GM23248 (cell line): ENCODE results near the gene WDR27. TPM values are rescaled to one million over a fixed set of nuclear protein-coding genes. Genes with fewer than 3 reads are reported as not detected.

ENCODE experiments used
- DNase-seq: peaks from one replicate; pipeline ENCODE4 v3.0.0-alpha.2; 2015
- H2AFZ ChIP-seq: fragments of 200-600 bp; sonication (generic); 2 replicates; pipeline ENCODE4 v1.6.1; 2016; ENCODE audit warnings: antibody characterized with exemption
- H3F3A ChIP-seq: fragments of 200-600 bp; sonication (generic); 2 replicates; pipeline ENCODE4 v1.6.1; 2016; ENCODE audit warnings: mild to moderate bottlenecking, antibody characterized with exemption, mixed run types; ENCODE audit not compliant: insufficient read depth
- H3K27ac ChIP-seq: fragments of 200-600 bp; sonication (generic); 2 replicates; pipeline ENCODE4 v1.5.1; 2016; ENCODE audit warnings: mild to moderate bottlenecking
- H3K27me3 ChIP-seq: fragments of 200-600 bp; sonication (generic); replicated peaks from 2 replicates; pipeline ENCODE4 v1.6.1; 2016; ENCODE audit warnings: mild to moderate bottlenecking; ENCODE audit not compliant: insufficient read depth
- H3K36me3 ChIP-seq: fragments of 200-600 bp; sonication (generic); 2 replicates; pipeline ENCODE4 v1.6.1; 2016; ENCODE audit warnings: low read depth, mild to moderate bottlenecking
- H3K4me1 ChIP-seq: fragments of 200-600 bp; sonication (generic); 2 replicates; pipeline ENCODE4 v1.6.1; 2016; ENCODE audit warnings: mild to moderate bottlenecking; ENCODE audit not compliant: insufficient read depth
- H3K4me2 ChIP-seq: fragments of 200-600 bp; sonication (generic); one replicate; pipeline ENCODE4 v1.6.1; 2016; ENCODE audit warnings: mild to moderate bottlenecking; ENCODE audit not compliant: unreplicated experiment
- H3K4me3 ChIP-seq: fragments of 200-600 bp; sonication (generic); 2 replicates; pipeline ENCODE4 v1.5.1; 2016; ENCODE audit warnings: mild to moderate bottlenecking
- H3K79me2 ChIP-seq: fragments of 200-600 bp; sonication (generic); 2 replicates; pipeline ENCODE4 v1.6.1; 2016; ENCODE audit warnings: mild to moderate bottlenecking; ENCODE audit not compliant: insufficient read depth
- H3K9ac ChIP-seq: fragments of 200-600 bp; sonication (generic); 2 replicates; pipeline ENCODE4 v1.6.1; 2016; ENCODE audit warnings: mild to moderate bottlenecking
- H3K9me2 ChIP-seq: fragments of 200-600 bp; sonication (generic); 2 replicates; pipeline ENCODE4 v1.6.1; 2016; ENCODE audit warnings: mixed run types, mild to moderate bottlenecking, moderate library complexity; ENCODE audit not compliant: insufficient read depth
- H3K9me3 ChIP-seq: fragments of 200-600 bp; sonication (generic); one replicate; pipeline ENCODE4 v1.6.1; 2017; ENCODE audit warnings: low read depth
- H4K20me1 ChIP-seq: fragments of 200-600 bp; sonication (generic); 2 replicates; pipeline ENCODE4 v1.6.0; 2016; ENCODE audit not compliant: insufficient read depth
- EZH2 ChIP-seq: fragments of 200-600 bp; sonication (generic); IDR thresholded peaks from 2 replicates; pipeline ENCODE4 v1.6.1; 2018; ENCODE audit warnings: antibody characterized with exemption, mild to moderate bottlenecking; ENCODE audit not compliant: insufficient read depth, poor library complexity, severe bottlenecking
- EZH2phosphoT487 ChIP-seq: fragments of 200-600 bp; sonication (generic); IDR thresholded peaks from 2 replicates; pipeline ENCODE4 v1.6.1; 2018; ENCODE audit warnings: antibody characterized with exemption, moderate library complexity, mild to moderate bottlenecking, low read depth; ENCODE audit not compliant: insufficient read depth
- WGBS, 2 experiments: methylation state at CpG; one replicate each; pipeline ENCODE4 v1.1.6; 2015 to 2017; ENCODE audit warnings: low lambda C conversion rate in 2 of 2, low coverage in 1 of 2; ENCODE audit errors: missing lambda C conversion rate in 2 of 2; 5-methylcytosine and 5-hydroxymethylcytosine counted together
- in situ Hi-C: fragments of 300-500 bp; cut with MboI; formaldehyde crosslinking; loops from 2 replicates; pipeline ENCODE4 v1.15.0; 2020
- polyA plus RNA-seq: library from polyadenylated mRNA; unstranded; fragments of >200 nt; fragmentation: Nextera tagmentation; extraction: Ambion mirVana; gene quantifications from 2 replicates; pipeline ENCODE4 v1.2.1, GENCODE V29; 2016
- total RNA-seq: library from RNA; depleted of rRNA; stranded (reverse); fragments of >200 nt; shearing (Covaris generic); gene quantifications from 2 replicates; pipeline ENCODE4 v1.2.3, GENCODE V29; 2014

Gene WDR27
- total and polyA plus RNA-seq, 2 experiments from 2014 or later: 9.2 to 9.3 TPM

DNA sequence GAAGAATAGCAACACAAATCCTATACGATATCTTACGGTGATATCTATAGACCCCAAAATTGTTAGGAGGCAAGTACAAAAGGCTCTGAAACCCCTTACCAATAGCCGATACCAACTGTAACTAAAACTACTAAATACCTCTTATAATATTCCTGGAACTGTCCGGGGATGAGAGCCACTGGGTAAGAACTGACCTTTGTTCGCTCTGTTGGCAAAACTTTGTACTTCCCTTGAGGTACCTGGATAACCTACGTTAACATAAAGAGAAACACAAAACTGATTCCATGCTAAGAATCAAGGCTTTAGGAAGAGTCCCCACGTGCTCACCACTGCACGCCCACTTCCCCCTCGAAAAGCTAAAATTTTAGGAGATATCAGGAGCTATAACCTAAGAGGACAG is 12.8 kb upstream of the WDR27 start:
- Histone ChIP-seq H3K4me3 (no peak overlapping the region), H3K27me3 (no peaks in the 10 kb centered on the region), H3K4me1 (no peaks in the 10 kb centered on the region), H3K36me3 (peaks cover 25% of the 10 kb centered on the region), H3K27ac (no peak overlapping the region), H2AFZ (no peak overlapping the region), H3K9me2 (no peaks in the 10 kb centered on the region), H3K4me2 (no peak overlapping the region), H3K9ac (no peak overlapping the region), H3K9me3 (no peaks in the 10 kb centered on the region), H3F3A (no peaks in the 10 kb centered on the region), H3K79me2 (peaks cover 33% of the 10 kb centered on the region), H4K20me1 (no peaks in the 10 kb centered on the region)
- WGBS, 2 experiments: 91% methylated on average over 9 of the region's 9 CpGs
- in situ Hi-C loops: no loop called here
- DNase-seq: no peak
- no peak for TF ChIP-seq EZH2phosphoT487
- TF ChIP-seq EZH2: no peak

DNA sequence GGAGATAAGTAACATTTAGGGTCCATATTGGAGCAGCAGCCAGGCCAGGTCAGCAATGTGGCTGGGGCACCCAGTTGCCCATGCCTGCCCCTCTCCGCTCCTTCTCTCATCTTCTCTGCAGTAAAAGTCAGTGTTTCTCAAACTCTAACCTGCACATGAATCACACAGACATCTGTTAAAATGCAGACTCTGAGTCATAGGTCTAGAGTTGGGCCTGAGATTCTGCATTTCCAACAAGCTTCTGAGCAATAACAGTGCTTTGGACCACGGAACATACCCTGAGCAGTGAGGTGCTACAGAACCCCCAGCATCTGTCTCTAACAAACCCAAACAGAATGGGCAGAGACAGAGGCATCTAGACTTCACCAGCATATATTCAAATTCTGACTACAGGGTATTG is 12.3 kb upstream of the WDR27 start:
- WGBS, 2 experiments: 72 to 86% methylated on average over 2 of the region's 2 CpGs
- Histone ChIP-seq H3F3A (0 out of 2 replicates have a peak, but pooled peaks cover 2% of the 10 kb centered on the region), H4K20me1 (no peaks in the 10 kb centered on the region), H3K27ac (no peak overlapping the region), H3K4me1 (no peaks in the 10 kb centered on the region), H3K9me2 (no peaks in the 10 kb centered on the region), H3K9ac (no peak overlapping the region), H3K36me3 (peaks cover 25% of the 10 kb centered on the region), H3K27me3 (no peaks in the 10 kb centered on the region), H3K9me3 (no peaks in the 10 kb centered on the region), H3K4me2 (no peak overlapping the region), H3K4me3 (no peak overlapping the region), H2AFZ (no peak overlapping the region), H3K79me2 (peaks cover 29% of the 10 kb centered on the region)
- in situ Hi-C loops: no loop called here
- no peak for TF ChIP-seq EZH2phosphoT487
- DNase-seq: no peak

DNA sequence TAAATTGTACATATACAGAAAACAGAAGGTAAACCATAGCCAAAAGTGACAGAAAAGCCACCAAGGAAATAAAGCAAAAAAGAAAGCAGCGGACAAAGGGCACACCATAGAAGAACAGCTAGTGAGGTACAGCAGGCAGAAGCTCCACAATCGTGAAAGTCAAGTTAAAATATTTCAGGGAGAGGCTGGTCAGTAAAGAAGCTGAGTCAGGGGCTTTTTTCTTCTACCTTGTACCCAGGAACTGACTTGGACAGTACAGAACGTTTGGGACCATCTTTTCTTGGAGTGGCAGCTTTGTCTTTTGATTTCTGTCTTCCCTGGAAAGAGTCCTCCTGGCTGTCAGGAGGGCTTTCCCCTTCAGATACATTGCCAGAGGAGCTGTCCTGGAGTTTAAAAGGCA is 8.2 kb upstream of the WDR27 start:
- in situ Hi-C loops: no loop called here
- H3K36me3 ChIP-seq: peaks cover 15% of the 10 kb centered on the region
- 62 to 67% methylated on average over 3 of the region's 3 CpGs for WGBS, 2 experiments

DNA sequence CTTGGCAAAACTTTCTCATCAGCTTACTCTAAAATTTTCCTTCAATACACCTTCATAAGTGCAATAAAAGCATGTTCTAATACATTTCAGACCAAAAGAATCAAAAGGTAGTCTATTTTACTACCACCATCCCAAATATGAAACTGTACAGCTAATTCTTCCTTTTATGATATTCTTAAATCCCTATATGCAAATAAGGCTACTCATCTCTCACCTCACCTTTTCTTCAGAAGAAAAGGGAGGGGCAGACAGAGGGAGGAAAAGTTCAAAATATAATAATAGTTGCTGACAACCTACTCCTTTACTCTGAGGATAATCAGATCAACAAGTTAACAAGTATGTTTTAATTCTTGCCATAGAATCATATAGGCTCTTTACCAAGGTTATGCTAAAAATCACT is 7.5 kb upstream of the WDR27 start:
- TF ChIP-seq EZH2phosphoT487 (no peak), EZH2 (no peak)
- Histone ChIP-seq H4K20me1 (0 out of 2 replicates have a peak, but pooled peaks cover 6% of the 10 kb centered on the region), H3K79me2 (peaks cover 21% of the 10 kb centered on the region), H3K4me3 (no peak overlapping the region), H3K36me3 (peaks cover 10% of the 10 kb centered on the region), H3F3A (peaks cover 37% of the 10 kb centered on the region; the same call in 1 of the 2 replicates), H3K9me3 (no peaks in the 10 kb centered on the region), H3K27ac (no peak overlapping the region), H3K9ac (no peak overlapping the region), H3K4me2 (no peak overlapping the region), H3K9me2 (no peaks in the 10 kb centered on the region), H2AFZ (no peak overlapping the region), H3K4me1 (peaks cover 13% of the 10 kb centered on the region), H3K27me3 (no peaks in the 10 kb centered on the region)
- in situ Hi-C loops: no loop called here
- no peak for DNase-seq

More for the DNA sequence above, 8.2 kb upstream of the WDR27 start:
- Histone ChIP-seq H3K9me3 (no peaks in the 10 kb centered on the region), H3K4me1 (peaks cover 6% of the 10 kb centered on the region; the same call in 1 of the 2 replicates), H3K4me2 (no peak overlapping the region), H3F3A (peaks cover 32% of the 10 kb centered on the region; the same call in 1 of the 2 replicates), H3K9ac (no peak overlapping the region), H2AFZ (no peak overlapping the region), H3K27me3 (no peaks in the 10 kb centered on the region), H3K4me3 (no peak overlapping the region), H3K9me2 (no peaks in the 10 kb centered on the region), H3K79me2 (peaks cover 14% of the 10 kb centered on the region), H3K27ac (no peak overlapping the region), H4K20me1 (0 out of 2 replicates have a peak, but pooled peaks cover 2% of the 10 kb centered on the region)
- TF ChIP-seq EZH2phosphoT487 (no peak), EZH2 (no peak)
- DNase-seq: no peak

DNA sequence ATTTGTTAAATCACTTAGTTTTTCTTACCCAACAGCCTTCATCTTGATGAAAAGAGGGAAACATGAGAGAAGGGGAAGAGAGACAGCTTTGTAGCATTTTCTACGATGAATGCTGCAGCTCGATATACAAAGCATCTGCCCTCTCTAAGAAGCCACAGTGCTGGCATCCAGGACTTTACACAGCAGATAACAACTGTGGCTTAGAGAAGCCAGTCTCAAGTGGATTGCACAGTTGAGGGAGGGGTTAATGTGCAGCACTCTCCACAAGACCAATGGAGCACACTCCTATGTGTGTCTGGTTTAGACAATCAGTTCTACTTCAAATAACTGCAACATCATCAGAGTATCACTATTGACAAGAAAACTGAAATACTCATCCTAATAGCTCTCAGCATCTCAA is 5.9 kb upstream of the WDR27 start:
- H4K20me1 ChIP-seq: peaks cover 6% of the 10 kb centered on the region; the same call in 1 of the 2 replicates
- DNase-seq: no peak
- no peak overlapping the region for H3K4me2 ChIP-seq
- 98 to 100% methylated on average over 2 of the region's 2 CpGs for WGBS, 2 experiments
- no peak overlapping the region for H3K27ac ChIP-seq
- no peaks in the 10 kb centered on the region for H3K27me3 ChIP-seq
- peaks cover 20% of the 10 kb centered on the region; the same call in 1 of the 2 replicates for H3K36me3 ChIP-seq
- peaks cover 36% of the 10 kb centered on the region for H3K79me2 ChIP-seq
- H3F3A ChIP-seq: peaks cover 44% of the 10 kb centered on the region; the same call in 1 of the 2 replicates
- TF ChIP-seq EZH2: no peak
- TF ChIP-seq EZH2phosphoT487: no peak
- H3K9ac ChIP-seq: no peak overlapping the region
- peaks cover 27% of the 10 kb centered on the region for H3K4me1 ChIP-seq
- no peaks in the 10 kb centered on the region for H3K9me2 ChIP-seq
- H3K4me3 ChIP-seq: no peak overlapping the region
- H2AFZ ChIP-seq: no peak overlapping the region
- no peaks in the 10 kb centered on the region for H3K9me3 ChIP-seq
- in situ Hi-C loops: no loop called here
